Measurements from ENCODE around the gene CCDC7. TPM values are rescaled to one million over a fixed set of nuclear protein-coding genes. Genes with fewer than 3 reads are reported as not detected.
A peak's percentile ranks its signal among the peaks of the same experiment; 100 is the strongest.

Gene CCDC7
- total RNA-seq, 8 experiments from 2014 or later: 4.1 to 59.0 (median 19.5) TPM

- no peak overlapping the region for H3K27ac ChIP-seq
- H3K4me3 ChIP-seq: no peak overlapping the region
Observed at GRCh38 chr10:32417911-32418547, 27.9 kb upstream of the CCDC7 start.

GRCh38 chr10:32418572-32418971 is 27.4 kb upstream of the CCDC7 start:
- ATAC-seq (replicated peaks in 6 of 8): peak in 2 of 8 experiments; percentile 25 to 29
- H3K4me3 ChIP-seq: no peak overlapping the region
- 33 to 86% (median 82%) methylated on average over 1 to 3 of the region's 3 CpGs; no CpG with 5 or more reads in 2 of the 10 experiments for WGBS, 10 experiments
- H3K4me1 ChIP-seq (replicated peaks in 1 of 2): no peaks in the 10 kb centered on the region
- in situ Hi-C loops (cut with MboI; ENCODE audit: low pct_unique_long_range_greater_than_20kb in 2 of 9, low sequenced_read_pairs in 9 of 9, unreplicated experiment in 9 of 9): no loop called here
- H3K27ac ChIP-seq: no peak overlapping the region

More at GRCh38 chr10:32417911-32418547, 27.9 kb upstream of the CCDC7 start:
- peak in 4 of 8 experiments; percentile 29 to 89 (median 74) for ATAC-seq (replicated peaks in 6 of 8)
- no peaks in the 10 kb centered on the region for H3K4me1 ChIP-seq (replicated peaks in 1 of 2)
- in situ Hi-C loops (cut with MboI; ENCODE audit: low pct_unique_long_range_greater_than_20kb in 2 of 9, low sequenced_read_pairs in 9 of 9, unreplicated experiment in 9 of 9): no loop called here
- 0 to 100% (median 44%) methylated on average over 1 to 2 of the region's 2 CpGs; no CpG with 5 or more reads in 4 of the 10 experiments for WGBS, 10 experiments

- Histone ChIP-seq H3K27ac (no peak overlapping the region), H3K4me1 (replicated peaks in 1 of 2) (no peaks in the 10 kb centered on the region), H3K4me3 (no peak overlapping the region)
- WGBS, 10 experiments: 30 to 89% (median 71%) methylated on average over 1 of the region's 1 CpG; no CpG with 5 or more reads in 1 of the 10 experiments
- no peak for ATAC-seq (replicated peaks in 6 of 8)
- in situ Hi-C loops (cut with MboI; ENCODE audit: low pct_unique_long_range_greater_than_20kb in 2 of 9, low sequenced_read_pairs in 9 of 9, unreplicated experiment in 9 of 9): no loop called here
Observed at GRCh38 chr10:32419615-32420014, 26.3 kb upstream of the CCDC7 start.

GRCh38 chr10:32426186-32426585 is 19.8 kb upstream of the CCDC7 start:
- no peak for ATAC-seq (replicated peaks in 6 of 8)
- Histone ChIP-seq H3K4me1 (replicated peaks in 1 of 2) (no peaks in the 10 kb centered on the region), H3K27ac (no peak overlapping the region), H3K4me3 (no peak overlapping the region)
- in situ Hi-C loops (cut with MboI; ENCODE audit: low pct_unique_long_range_greater_than_20kb in 2 of 9, low sequenced_read_pairs in 9 of 9, unreplicated experiment in 9 of 9): no loop called here
- WGBS, 10 experiments: 17 to 100% (median 92%) methylated on average over 1 to 2 of the region's 2 CpGs

- WGBS, 10 experiments: 0 to 83% (median 45%) methylated on average over 1 of the region's 1 CpG; no CpG with 5 or more reads in 3 of the 10 experiments
- in situ Hi-C loops (cut with MboI; ENCODE audit: low pct_unique_long_range_greater_than_20kb in 2 of 9, low sequenced_read_pairs in 9 of 9, unreplicated experiment in 9 of 9): no loop called here
- Histone ChIP-seq H3K4me3 (no peak overlapping the region), H3K4me1 (replicated peaks in 1 of 2) (no peaks in the 10 kb centered on the region), H3K27ac (no peak overlapping the region)
- ATAC-seq (replicated peaks in 6 of 8): no peak
Observed at GRCh38 chr10:32433542-32433941, 12.4 kb upstream of the CCDC7 start.

- in situ Hi-C loops (cut with MboI; ENCODE audit: low pct_unique_long_range_greater_than_20kb in 2 of 9, low sequenced_read_pairs in 9 of 9, unreplicated experiment in 9 of 9): no loop called here
- Histone ChIP-seq H3K4me1 (replicated peaks in 1 of 2) (no peaks in the 10 kb centered on the region), H3K4me3 (no peak overlapping the region), H3K27ac (no peak overlapping the region)
- ATAC-seq (replicated peaks in 6 of 8): no peak
Observed at GRCh38 chr10:32436215-32436614, 9.7 kb upstream of the CCDC7 start.

- in situ Hi-C loops (cut with MboI; ENCODE audit: low pct_unique_long_range_greater_than_20kb in 2 of 9, low sequenced_read_pairs in 9 of 9, unreplicated experiment in 9 of 9): no loop called here
- Histone ChIP-seq H3K4me3 (no peak overlapping the region), H3K4me1 (replicated peaks in 1 of 2) (no peaks in the 10 kb centered on the region), H3K27ac (no peak overlapping the region)
- WGBS, 10 experiments: 43 to 100% (median 80%) methylated on average over 1 to 2 of the region's 2 CpGs; no CpG with 5 or more reads in 2 of the 10 experiments
- no peak for ATAC-seq (replicated peaks in 6 of 8)
Observed at GRCh38 chr10:32437334-32437733, 8.6 kb upstream of the CCDC7 start.

GRCh38 chr10:32445036-32445435 is 904 bp upstream of the CCDC7 start:
- in situ Hi-C loops (cut with MboI; ENCODE audit: low pct_unique_long_range_greater_than_20kb in 2 of 9, low sequenced_read_pairs in 9 of 9, unreplicated experiment in 9 of 9): no loop called here
- ATAC-seq (replicated peaks in 6 of 8): no peak
- Histone ChIP-seq H3K4me1 (replicated peaks in 1 of 2) (peaks cover 9 to 15% of the 10 kb centered on the region in 2 donors), H3K27ac (no peak overlapping the region), H3K4me3 (peak overlapping the region in 4 of 5 donors; percentile 61 to 84 (median 69))
- WGBS, 10 experiments: 90 to 100% (median 100%) methylated on average over 1 to 3 of the region's 4 CpGs; no CpG with 5 or more reads in 5 of the 10 experiments

- in situ Hi-C loops (cut with MboI; ENCODE audit: low pct_unique_long_range_greater_than_20kb in 2 of 9, low sequenced_read_pairs in 9 of 9, unreplicated experiment in 9 of 9): no loop called here
- peaks cover 9 to 15% of the 10 kb centered on the region in 2 donors for H3K4me1 ChIP-seq (replicated peaks in 1 of 2)
- WGBS, 10 experiments: 4 to 79% (median 24%) methylated on average over 2 to 16 of the region's 18 CpGs
- peak in 6 of 8 experiments; percentile 4 to 15 (median 7) for ATAC-seq (replicated peaks in 6 of 8)
- H3K27ac ChIP-seq: peak overlapping the region; percentile 87 to 97
- peak overlapping the region; percentile 45 to 84 (median 66) for H3K4me3 ChIP-seq
Observed at GRCh38 chr10:32446536-32447406, 831 bp downstream of the CCDC7 start.

GRCh38 chr10:32454148-32454547 is 8.2 kb downstream of the CCDC7 start:
- no peaks in the 10 kb centered on the region for H3K4me1 ChIP-seq (replicated peaks in 1 of 2)
- H3K4me3 ChIP-seq: no peak overlapping the region
- 92 to 100% (median 97%) methylated on average over 1 to 4 of the region's 4 CpGs; no CpG with 5 or more reads in 2 of the 10 experiments for WGBS, 10 experiments
- no peak overlapping the region for H3K27ac ChIP-seq
- in situ Hi-C loops (cut with MboI; ENCODE audit: low pct_unique_long_range_greater_than_20kb in 2 of 9, low sequenced_read_pairs in 9 of 9, unreplicated experiment in 9 of 9): no loop called here
- ATAC-seq (replicated peaks in 6 of 8): no peak

GRCh38 chr10:32459051-32459698 is 13.2 kb downstream of the CCDC7 start:
- WGBS, 10 experiments: 0 to 100% (median 81%) methylated on average over 1 of the region's 1 CpG; no CpG with 5 or more reads in 4 of the 10 experiments
- H3K4me3 ChIP-seq: no peak overlapping the region
- in situ Hi-C loops (cut with MboI; ENCODE audit: low pct_unique_long_range_greater_than_20kb in 2 of 9, low sequenced_read_pairs in 9 of 9, unreplicated experiment in 9 of 9): no loop called here
- peak in 3 of 8 experiments; percentile 78 to 96 (median 84) for ATAC-seq (replicated peaks in 6 of 8)
- no peak overlapping the region for H3K27ac ChIP-seq
- H3K4me1 ChIP-seq (replicated peaks in 1 of 2): no peaks in the 10 kb centered on the region

GRCh38 chr10:32461203-32461602 is 15.3 kb downstream of the CCDC7 start:
- Histone ChIP-seq H3K27ac (no peak overlapping the region), H3K4me1 (replicated peaks in 1 of 2) (no peaks in the 10 kb centered on the region), H3K4me3 (no peak overlapping the region)
- no peak for ATAC-seq (replicated peaks in 6 of 8)
- WGBS, 10 experiments: 80 to 100% (median 100%) methylated on average over 1 of the region's 1 CpG; no CpG with 5 or more reads in 6 of the 10 experiments
- in situ Hi-C loops (cut with MboI; ENCODE audit: low pct_unique_long_range_greater_than_20kb in 2 of 9, low sequenced_read_pairs in 9 of 9, unreplicated experiment in 9 of 9): no loop called here

GRCh38 chr10:32471232-32471631 is 25.3 kb downstream of the CCDC7 start:
- Histone ChIP-seq H3K4me3 (no peak overlapping the region), H3K4me1 (replicated peaks in 1 of 2) (no peaks in the 10 kb centered on the region), H3K27ac (no peak overlapping the region)
- in situ Hi-C loops (cut with MboI; ENCODE audit: low pct_unique_long_range_greater_than_20kb in 2 of 9, low sequenced_read_pairs in 9 of 9, unreplicated experiment in 9 of 9): no loop called here
- ATAC-seq (replicated peaks in 6 of 8): peak in 3 of 8 experiments; percentile 82 to 98 (median 95)
- 0 to 100% (median 0%) methylated on average over 1 of the region's 1 CpG; no CpG with 5 or more reads in 3 of the 10 experiments for WGBS, 10 experiments

All from motor neuron (in vitro differentiated cells).